Activated CD4-positive, alpha-beta T cell treated with anti-CD3 and anti-CD28 coated beads for 48 hours (primary cell): Measurements from ENCODE around the gene TMCC2.
"Not testable (repeated sequence)": the region's sequence is repeated elsewhere in the genome, so short reads cannot be mapped to it uniquely, and the experiment has no call there.

Experiments
- DNase-seq: peaks from one replicate; pipeline ENCODE4 v3.0.0-alpha.2; 2020

TMCC2 gene, protein sequence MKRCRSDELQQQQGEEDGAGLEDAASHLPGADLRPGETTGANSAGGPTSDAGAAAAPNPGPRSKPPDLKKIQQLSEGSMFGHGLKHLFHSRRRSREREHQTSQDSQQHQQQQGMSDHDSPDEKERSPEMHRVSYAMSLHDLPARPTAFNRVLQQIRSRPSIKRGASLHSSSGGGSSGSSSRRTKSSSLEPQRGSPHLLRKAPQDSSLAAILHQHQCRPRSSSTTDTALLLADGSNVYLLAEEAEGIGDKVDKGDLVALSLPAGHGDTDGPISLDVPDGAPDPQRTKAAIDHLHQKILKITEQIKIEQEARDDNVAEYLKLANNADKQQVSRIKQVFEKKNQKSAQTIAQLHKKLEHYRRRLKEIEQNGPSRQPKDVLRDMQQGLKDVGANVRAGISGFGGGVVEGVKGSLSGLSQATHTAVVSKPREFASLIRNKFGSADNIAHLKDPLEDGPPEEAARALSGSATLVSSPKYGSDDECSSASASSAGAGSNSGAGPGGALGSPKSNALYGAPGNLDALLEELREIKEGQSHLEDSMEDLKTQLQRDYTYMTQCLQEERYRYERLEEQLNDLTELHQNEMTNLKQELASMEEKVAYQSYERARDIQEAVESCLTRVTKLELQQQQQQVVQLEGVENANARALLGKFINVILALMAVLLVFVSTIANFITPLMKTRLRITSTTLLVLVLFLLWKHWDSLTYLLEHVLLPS

DNA sequence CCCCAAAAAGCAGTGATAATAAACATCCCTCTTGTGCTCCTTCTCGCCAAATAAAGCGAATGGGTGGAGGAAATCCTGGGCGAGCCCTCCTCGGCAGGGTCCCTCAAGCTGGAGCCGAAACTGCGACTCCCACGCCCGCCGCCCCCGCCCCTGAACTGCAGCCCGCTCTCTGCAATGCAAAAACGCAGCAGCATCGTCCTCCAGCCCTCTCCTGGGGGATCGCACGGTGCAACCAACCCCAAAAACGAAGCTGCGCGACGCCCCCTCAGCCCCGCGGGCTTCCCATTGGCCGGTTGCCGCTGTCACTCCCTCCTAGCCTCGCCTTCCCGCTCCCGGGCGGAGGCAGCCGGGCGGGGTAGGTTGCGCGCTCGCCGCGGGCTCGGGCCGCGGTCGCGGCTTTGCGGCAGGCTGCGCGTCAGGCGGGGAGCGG lies at the start of gene TMCC2:
Gene TMCC2, plus strand, starts transcription at position 363 of the 430 bp plus-strand sequence. CDS start 619 bp downstream, outside the sequence.
- DNase-seq: peak; percentile 89

DNA sequence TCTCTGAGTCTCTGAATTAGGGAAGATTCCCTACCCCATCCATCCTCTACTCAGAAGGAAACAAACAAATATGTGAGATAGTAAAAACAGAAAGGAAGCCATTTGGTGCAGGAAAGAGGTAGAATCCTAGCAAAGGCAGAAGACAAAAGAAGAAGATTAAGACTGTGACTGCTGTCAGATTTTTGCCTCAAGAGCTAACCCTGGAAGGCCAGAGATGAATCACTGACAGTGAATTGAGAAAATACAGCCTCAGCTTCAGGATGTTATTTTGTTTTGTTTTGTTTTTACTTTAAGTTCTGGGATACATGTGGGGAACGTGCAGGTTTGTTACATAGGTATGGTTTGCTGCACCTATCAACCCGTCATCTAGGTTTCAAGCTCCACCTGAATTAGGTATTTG lies 47.9 kb upstream of the TMCC2 start:
- no peak for DNase-seq

DNA sequence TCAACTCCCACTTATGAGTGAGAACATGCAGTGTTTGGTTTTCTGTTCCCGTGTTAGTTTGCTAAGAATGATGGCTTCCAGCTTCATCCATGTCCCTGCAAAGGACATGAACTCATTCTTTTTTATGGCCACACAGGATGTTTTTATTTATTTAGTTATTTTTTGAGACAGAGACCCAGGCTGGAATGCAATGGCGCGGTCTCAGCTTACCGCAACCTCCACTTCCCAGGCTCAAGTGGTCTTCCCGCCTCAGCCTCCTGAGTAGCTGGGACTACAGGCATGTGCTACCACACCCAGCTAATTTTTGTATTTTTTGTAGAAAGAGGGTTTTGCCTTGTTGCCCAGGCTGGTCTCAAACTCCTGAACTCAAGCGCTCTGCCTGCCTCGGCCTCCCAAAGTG lies 47.4 kb upstream of the TMCC2 start:
- not testable (repeated sequence) for DNase-seq

DNA sequence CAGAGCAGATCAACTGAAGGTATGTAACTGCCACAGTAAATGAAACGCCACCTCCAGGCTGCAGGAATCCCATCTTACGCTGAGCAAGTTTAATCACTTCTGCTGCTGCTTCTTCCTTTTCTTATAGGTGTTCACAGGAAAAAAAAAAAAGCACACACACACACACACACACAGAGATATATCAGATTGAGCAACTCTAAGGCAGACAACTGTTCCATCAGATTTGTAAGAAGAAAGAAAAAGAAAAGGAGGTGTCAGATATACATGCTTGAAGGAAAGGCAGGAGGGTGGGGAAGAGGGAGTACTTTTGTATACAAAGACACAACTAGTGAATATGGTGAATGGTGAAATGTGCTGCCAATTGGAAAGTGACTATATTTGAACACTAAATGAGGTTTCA lies 44.8 kb upstream of the TMCC2 start:
- DNase-seq: no peak

DNA sequence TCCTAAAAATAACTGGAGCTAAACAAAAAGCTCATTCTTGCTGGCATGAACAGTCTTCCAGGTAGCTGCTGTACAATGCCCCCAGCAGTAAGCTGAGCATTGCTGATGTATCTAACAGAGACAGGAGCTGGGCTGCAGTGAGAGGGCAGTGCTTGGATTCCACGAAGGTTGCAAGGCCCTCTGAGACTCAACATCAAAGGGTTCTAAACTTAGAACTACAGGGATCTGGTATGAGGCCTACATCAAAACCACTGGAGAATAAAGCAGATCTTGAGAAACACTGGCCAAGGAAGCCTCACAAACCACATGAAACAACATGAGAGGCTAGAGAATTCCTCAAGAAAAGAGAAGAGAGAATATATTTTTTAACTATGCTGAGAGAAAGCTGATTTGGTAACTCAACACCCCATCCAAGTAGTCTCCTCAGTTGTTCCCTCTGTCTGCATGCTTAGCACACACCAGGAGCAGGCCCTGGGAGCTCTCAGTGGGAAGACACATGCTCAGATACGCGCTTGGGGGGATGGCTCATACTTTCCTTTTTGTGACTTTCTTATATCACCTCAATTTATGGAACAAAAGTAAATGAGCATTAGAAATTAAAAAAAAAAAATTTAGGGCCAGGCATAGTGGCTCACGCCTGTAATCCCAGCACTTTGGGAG lies 43.9 kb upstream of the TMCC2 start:
- no peak for DNase-seq

DNA sequence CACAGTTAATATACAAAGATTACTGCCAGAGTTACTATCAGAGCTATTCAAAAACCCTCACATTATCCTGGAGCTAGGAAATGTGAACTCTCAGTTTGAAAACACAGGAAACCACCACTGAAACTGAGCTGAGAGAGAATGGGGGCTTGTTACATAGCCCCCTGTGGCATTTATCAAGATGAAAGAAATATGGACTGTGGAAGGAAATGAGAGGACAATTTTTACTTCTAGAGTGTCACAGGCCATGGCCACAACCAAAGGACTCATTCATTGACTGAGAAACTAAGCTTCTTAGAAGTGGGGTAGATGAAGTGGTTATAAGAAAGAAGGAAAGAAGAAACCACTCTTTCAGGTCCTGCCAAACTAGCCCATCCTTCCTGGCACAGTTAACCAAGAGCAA lies 41.6 kb upstream of the TMCC2 start:
- no peak for DNase-seq

DNA sequence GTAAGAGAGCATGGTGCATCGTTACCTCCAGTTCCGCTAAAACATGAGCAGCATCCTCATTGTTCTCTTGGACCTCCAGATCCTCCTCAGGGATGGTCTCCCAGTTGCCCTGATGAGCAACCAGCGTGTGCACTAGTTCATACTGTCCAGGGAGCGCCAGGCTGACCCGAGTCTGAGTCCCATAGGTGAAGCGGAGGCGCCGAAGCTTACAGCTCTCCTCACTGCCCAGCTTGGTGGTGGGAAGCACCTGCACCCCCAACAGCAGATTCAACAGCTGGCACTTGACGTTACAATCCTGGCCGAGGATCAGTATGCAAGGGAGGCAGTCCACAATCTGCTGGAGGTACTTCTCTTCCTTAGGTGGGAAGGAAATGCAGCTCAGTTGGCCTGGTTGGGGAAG lies 40.3 kb upstream of the TMCC2 start:
- no peak for DNase-seq

DNA sequence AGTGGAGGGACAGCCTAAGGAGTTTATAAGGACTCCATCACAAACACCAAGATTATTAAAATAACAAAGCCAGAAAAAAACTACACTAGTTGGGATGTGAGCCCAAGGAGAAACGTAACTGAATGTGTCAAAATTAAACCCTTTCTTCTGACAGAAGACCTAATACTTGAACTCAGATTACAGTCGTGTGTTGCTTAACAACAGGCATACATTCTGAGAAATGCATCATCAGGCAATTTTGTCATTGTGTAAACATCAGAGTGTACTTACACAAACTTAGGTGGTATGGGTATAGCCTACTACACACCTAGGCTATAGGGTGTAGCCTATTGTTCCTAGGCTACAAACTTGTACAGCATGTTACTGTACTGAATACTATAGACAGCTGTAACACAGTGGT lies 39.6 kb upstream of the TMCC2 start:
- DNase-seq: no peak

DNA sequence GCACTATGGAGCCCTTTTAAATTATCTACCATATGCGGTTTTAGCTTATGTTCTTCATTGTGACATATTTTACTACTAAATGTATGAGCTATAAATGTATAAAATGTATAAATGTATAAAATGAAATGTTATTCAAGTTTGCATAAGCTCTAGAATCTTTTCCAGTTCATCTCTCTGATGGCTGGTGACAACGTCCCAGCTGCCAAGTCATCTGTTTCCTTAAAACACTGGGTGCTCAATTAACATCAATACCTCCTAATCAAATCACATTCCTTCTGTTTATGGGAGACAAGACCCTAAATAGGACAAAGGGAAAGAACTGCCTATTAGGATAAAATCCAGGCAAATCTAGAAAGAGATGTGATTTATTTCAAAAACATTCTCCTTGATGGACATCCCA lies 39.1 kb upstream of the TMCC2 start:
- no peak for DNase-seq

DNA sequence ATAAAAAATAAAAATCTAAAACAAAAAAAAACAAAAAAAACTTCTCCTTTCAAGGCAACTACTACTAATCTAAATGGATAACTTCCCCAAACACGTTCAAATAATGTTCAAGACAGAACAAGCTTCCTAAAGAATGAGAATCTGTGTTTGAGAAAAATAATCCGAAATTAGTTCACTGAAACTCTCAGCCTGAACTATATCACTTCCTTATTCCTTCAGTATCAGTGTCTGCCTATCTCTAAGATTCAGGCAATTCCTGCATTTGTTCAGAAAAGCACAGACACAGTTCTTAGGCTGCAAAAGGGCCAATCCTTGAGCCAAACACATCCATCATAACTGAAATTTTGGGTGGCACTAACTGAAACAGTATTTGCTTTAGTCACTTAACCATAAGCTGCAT lies 38.6 kb upstream of the TMCC2 start:
- DNase-seq: no peak

DNA sequence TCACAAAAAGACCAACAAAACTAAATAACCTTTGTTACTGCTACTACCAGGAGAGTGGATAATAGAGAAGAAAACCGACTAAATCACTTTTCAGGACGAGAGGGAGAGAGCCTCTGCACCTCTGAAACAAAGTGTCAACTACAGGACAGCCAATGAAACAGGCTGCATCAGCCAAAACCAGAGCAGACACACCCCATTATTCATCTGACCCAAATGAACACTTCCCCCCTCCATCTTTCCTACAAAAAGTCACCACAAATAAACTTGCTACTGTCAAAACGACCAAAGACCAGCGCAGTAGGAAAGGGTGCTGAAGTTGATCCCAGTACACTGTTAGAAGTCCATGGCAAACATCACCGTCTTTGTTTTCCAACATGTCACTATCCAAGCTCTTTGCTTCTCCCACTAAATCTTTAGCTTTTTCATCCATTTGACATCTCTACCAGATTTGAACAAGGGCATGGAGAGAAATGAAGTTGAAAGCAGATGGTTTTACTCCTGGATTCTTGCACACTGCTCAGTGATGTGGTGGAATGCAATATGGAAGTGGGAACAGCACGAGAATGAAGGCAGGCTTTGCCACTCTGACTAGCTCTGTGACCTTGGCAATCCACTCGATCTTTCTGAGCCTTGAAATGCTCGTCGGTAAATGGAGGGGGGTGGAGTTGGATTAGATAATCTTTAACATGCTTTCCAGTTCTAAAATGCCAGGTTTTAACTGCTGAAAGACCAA lies 36.7 kb upstream of the TMCC2 start:
- no peak for DNase-seq

DNA sequence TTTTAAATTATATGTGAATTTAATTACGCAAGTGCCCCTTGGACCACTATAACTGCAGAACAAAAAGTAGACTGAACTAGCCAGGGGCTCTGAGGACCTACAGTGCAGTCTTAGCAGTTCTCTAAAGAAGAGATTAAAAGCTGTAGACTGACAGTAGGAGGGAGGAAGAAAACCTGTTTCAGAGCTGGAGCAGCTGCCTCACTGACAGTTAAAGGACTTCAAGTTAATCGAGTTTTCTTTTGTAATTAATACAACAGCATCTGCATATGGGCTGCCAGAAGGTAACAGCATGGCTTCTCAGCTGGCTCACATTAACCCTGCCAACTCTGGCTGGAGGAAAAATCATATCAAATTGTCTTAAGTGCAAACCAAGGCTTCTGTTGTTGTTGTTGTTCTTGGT lies 36.1 kb upstream of the TMCC2 start:
- no peak for DNase-seq

DNA sequence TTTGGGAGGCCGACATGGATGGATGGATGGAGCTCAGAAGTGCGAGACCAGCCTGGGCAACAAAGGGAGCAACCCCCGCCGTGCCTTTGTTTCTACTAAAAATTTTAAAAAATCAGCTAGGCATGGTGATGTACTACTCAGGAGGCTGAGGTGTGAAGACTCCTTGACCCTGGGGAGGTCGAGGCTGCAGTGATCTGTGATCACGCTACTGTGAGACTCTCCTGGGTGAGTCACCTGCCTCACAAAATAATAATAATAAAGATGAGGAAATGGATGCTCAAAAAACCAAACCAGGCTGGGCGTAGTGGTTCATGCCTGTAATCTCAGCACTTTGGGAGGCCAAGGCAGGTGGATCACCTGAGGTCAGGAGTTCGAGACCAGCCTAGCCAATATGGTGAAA lies 35.5 kb upstream of the TMCC2 start:
- no peak for DNase-seq

DNA sequence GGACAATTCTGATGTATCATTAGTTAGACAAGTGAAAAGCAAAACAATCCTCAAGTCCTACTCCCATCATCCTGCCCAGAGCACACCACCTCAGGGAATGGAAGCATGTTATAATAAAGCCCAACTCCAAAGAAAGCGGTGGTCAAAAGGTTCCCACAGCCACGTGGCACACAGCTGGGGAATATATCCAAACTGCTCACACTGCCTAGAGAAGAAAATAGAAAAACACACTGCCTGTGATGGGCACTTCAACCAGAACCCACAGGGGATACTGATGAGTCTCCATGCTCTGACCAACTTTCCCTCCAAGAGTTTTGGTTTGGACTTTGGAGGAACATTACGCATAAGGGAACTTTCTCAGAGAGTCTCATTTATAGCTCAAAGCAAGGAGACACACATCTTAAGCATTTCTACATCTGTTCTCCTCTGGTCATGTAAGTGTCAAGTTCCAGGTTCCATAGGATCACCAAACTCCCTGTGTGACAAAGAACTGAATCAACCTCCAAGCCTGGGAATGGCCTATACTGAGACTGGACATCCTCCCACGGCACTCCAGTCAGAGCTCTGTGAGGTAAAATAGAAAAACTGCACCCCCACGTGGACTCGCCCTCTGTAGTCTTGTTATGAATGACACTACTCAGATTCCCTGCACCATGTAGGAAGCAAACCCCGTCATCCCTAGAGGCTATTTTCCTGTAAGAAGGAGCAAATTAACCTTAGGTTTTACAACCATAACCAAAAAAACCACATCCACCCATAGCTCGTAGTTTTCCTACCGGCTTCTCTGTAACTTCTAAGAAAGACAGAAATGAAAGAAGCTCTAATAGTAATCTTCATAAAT lies 28.4 kb upstream of the TMCC2 start:
- peak; percentile 67 for DNase-seq

DNA sequence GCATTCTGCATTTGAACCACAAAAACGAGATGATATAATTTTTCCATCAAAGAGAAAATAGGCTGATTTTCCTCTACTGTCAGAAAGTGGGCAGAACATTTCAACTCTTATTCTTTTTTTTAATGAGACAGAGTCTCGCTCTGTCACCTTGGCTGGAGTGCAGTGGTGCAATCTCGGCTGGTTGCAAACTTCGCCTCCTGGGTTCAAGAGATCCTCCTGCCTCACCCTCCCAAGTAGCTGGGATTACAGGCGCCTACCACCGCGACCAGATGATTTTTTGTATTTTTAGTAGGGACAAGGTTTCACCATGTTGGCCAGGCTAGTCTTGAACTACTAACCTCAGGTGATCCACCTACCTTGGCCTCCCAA lies 27.8 kb upstream of the TMCC2 start:
- peak; percentile 37 for DNase-seq

DNA sequence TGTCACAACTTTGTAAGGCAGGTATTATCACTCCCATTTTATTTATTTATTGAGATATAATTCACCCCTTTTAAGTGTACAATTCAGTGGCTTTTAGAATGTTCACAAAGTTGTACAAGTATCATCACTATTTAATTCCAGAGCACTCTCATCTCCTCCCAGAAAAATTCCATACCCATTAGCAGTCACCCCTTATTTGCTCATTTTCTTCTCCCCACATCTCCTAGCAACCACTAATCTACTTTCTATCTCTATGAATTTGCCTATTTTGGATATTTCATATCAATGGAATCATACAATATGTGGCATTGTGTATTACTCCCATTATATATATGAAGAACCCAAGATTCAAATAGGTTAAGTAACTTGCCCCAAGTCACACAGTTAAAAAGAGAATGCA lies 23.2 kb upstream of the TMCC2 start:
- DNase-seq: no peak

DNA sequence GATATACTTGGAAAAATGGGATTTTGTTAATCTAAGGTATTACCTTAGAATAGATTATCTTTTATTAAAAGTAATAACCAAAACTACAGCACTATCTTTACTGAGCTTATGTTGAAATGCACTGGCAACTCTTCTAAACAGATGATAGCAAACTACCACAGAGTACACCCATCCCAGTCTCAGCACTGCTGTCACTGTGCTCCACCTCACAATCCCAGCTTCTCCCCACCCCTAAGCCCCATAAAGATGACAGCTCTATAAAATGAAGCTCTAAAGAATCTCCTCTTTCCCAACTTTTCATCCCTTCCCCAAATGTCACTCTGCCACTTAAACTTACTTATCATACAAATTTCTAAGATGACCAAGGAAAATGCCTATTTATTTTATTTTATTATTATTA lies 22.7 kb upstream of the TMCC2 start:
- no peak for DNase-seq

DNA sequence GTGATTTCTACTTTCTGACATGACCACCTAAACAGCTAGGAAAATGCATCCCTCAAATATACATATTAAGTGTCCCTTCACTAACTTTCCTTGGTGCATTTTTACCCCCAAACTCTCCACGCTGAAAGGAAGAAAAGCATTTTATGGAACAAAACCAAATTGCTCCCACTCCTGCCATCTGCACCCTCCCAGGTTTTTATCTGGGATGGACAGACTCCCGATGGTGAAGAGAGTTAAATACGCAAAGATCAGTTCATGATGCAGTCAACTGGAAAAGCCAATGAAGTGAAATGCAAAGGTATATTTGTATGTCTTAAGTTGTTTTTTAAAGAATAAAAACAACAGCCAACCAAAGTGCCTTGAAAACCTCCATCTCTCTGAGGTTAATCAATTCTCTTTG lies 18.9 kb upstream of the TMCC2 start:
- DNase-seq: no peak

DNA sequence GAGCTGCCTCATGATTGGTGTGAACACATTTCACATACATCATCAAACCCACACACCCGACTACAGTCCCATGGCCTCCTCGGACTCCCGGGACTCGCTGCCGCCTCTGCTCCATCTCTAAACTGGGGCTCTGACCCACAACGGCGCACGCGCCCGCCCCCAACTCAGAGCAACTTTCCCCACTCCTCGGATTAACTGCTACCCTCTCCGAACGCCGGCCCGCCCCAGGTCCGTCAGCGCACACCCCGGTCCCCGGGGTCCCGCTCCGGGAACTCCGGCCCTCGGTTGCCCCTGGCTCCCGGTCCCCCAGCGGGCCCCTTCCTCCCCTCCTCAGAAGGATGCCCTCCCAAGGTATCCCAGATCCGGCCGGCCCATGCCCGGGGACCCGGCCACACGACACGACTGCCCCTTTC lies 17.0 kb upstream of the TMCC2 start:
- peak; percentile 43 for DNase-seq

DNA sequence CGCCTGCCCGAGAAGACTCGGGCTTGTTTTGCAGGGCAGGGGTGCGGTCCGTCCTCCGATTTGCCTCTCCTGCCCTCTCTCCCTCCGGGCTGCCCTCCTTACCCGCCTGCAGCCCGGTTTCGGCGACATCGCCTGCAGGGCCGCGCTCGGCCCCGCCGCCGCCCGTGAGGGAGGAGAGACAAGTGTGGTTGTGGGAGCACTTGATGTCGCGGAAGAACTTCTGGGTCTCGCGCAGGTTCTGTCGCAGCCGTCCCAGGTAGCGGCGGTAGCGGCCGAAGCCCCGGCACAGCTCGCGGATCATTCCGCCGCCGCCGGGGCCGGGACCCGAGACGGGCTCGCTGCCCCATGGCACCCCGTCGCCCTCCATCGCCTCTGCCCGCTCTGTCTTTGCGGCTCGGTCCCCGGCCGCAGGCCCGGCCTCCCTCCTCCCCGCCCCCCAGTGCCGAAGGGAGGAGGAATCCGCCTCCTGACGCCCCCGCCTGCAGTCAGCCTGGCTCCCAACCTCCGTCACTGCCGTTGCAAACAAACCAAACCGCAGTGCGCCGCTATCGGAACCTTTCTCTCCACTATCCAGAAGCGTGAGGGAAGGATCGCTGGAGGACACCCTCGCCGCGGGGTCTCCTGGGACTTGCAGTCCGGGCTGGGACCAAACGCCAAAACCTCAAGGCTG lies 16.4 kb upstream of the TMCC2 start, which contains the start of gene DSTYK:
Gene DSTYK, minus strand, starts transcription at position 534 of the 670 bp plus-strand sequence. Its CDS starts 167 bp downstream, at position 367.
- peak; percentile 95 for DNase-seq

DNA sequence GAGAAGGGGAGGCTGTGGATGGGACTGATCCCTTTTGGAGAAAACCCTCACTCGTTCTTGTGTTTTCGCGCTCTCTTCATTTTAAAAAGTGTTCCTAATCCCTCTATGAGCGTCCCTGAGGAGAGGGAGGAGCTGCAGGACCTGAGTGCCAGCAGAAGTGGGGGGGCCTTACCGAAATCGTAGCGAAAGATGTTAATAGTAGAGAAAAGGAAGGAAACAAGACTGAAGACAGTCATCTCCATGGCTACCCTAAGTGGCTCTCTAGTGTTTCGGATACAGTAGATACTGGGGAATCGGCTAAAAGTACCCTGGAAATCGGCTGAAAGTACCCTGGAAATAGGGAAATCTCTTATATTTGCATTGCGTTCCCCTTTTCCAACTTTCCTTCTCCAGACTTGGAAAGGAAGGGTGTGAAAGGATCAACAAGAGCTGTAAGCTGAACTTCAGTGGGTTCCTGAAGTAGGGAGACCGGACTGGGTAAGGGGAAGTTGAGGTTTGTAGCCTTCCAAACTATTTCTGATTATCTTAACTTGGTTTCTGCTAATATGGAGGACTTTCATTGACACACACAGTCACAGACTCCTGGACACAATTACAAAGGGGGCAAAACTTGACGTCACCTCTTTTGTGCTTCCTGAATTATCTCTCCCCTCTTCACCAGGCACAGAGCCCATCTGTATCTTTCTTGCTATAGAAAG lies 15.8 kb upstream of the TMCC2 start:
- no peak for DNase-seq
